Fibroblast of skin of right biceps (primary cell): Measurements from ENCODE around the gene DNASE1L3.

Experiments
- DNase-seq: peaks from one replicate; pipeline ENCODE4 v3.0.0-alpha.2; 2013

DNASE1L3 gene

DNA sequence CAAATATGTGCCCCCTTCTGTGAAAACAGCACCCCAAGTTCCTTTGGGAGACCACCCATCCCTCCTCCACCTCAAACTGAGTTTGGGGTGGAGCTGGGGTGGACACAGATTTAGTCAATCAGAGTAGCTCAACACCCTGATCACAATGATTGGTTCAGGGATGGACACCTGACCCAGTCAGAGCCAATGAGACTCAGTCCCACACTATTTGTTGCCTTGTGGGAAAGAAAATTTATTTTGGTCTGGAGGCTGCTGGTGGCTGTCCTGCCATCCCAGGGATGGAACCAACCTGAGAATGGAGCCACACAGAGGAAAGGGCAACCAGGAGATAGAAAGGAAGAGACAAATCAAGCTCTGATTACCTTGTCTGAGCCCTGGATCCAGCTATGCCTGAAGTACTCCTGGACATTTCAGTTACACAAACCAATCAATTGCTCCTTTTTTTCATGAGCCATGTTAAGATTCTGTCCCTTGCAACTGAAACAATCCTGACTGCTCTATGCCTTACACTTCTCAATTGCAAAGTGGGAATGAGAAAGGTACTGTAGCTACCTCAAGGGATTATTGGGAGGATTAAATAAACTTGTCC, 10.6 kb downstream of the DNASE1L3 start:
- DNase-seq: no peak

DNA sequence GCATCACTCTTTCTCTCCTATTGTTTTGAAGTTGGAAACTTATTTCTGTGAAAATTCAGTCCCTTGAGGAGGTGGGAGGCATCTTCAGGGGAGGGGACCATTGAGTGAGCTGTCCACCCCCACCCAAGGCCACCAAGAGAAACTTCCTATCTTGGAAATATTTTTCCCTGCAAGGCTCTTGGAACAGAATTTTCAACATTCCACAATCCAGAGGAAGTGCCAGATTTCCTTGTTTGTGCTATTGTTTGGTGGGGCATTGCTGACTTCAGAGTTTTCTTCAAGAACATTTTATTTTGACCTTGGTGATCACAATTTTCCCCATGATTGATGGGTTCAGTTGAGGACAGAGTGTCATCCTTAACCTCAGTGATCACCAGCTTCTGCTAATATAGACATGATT, 12.0 kb downstream of the DNASE1L3 start:
- DNase-seq: no peak

DNA sequence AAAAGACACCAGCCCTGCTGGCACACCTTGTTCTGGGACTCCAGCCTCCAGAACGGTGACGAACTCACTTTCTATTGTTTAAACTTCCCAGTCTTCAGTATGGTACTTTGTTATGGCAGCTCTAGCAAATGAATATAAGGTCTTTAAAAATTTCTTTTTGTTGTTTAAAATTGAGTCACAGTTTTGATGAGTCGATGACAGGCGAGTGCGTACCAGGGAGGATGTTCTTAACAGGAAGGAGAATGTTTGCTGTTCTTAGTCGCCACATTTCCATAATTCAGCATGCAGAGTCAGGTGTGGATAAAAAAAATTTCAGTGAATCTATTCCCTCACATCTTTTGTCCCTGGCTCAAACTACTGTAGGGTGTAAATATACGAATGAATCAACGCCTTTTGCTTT, 12.4 kb downstream of the DNASE1L3 start:
- no peak for DNase-seq

DNA sequence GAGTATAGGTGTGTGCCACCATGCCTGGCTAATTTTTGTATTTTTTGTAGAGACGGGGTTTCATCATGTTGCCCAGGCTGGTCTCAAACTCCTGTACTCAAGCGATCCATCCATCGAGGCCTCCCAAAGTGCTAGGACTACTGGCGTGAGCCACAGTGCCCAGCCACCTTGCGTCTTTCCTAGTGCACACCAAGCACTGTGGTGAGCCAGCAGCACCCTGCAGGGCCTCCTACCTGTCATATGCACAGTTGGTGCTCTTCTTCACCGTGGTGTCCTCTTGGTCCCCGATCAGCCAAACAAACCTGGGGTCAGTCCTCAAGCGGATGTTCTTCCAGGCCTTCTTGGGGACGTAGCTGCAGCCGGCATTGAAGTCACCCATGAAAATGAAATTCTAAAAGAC, 13.2 kb downstream of the DNASE1L3 start:
- no peak for DNase-seq

DNA sequence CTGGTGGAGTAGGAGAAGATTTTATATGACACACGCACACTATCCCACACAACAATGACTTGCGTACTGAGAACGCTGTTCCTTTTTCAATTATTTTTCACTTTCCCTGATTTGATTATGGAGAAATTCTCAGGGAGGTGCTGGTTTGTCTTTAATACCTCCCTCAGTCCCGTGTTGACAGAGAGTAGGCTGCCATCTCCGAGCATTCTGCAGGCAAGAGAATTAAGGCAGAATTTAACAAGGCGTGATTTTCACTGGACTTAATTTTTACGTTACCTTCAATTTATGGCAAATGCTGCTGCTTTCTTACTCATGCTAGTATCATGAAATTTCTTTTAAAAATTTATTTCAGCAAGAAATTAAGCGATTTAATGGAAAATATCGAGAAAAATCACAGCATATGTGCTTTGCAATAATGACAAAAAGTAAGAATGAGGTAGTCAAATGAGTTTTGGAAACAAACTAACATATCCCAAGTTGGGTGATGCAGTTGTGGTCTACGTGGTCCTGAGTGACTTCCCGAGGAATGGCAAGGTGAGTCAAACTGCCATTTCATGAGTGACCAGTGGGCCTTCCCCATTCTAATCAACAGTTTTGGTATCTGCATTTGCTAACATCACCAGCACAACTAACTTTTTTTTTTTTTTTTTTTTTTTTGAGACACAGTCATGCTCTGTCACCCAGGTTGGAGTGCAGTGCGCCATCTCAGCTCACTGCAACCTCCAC, 16.9 kb downstream of the DNASE1L3 start:
- no peak for DNase-seq

DNA sequence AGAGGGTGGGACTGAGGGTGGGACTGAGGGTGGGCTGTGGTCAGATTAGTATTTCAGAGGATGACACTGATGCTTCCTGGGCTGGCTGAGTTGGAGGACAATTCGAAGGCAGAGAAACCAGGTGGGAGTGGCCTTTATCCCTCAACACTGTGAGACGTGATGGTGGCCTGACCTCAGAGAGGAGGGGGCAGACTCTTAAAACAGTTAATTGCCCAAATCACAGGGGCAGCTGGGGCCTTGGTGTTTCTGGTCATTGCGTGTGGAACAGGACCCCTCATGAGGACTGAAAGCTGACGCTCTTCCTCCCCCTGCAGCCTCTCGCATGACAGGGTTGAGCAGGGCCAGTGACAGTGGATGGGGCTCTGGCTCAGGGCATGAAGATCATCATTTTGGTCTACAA, 18.7 kb downstream of the DNASE1L3 start:
- no peak for DNase-seq

DNA sequence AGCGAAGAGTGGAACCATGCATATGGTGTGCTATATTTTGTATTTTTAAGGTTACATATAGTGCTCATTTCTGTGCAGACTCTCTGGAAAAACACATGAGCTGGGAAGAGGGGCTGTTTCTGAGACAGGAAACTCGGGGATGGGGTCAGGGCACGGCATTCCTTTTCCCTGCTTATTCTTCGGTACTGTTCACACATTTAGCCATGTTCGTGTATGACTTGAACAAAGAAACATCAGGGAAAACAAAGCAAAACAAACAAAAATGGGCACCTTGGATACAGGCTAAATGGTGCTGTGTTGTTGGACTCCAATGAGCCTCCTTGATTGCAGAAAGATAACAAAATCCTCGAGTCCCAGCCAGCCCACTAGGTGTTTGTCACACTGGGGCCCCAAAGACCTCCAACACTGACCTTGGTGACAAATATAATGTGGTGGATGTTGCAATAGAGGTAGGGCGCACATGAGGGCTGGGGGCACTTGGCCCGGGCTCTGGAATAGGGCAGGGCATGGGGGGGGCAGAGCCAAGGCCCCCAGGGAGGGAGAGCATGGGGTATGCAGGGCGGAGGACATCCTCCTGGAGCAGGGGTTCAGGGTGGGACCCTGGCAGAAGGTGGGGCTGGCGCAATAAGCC, 19.3 kb downstream of the DNASE1L3 start:
- no peak for DNase-seq

DNA sequence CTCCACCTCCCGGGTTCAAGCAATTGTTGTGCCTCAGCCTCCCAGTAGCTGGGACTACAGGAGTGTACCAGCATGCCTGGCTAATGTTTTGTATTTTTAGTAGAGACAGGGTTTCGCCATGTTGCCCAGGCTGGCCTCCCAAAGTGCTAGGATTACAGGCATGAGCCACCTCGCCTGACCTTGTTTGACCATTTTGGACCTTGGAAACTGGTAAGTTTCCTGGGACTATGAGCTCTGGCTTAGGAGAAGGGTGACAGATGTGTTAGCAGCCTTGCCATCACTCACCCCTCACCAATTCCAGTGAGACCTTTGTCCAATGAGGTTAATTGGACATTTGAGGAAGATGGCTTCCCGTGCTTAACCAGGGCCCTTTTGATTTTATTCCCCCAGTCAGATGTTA, 19.9 kb downstream of the DNASE1L3 start:
- no peak for DNase-seq

DNA sequence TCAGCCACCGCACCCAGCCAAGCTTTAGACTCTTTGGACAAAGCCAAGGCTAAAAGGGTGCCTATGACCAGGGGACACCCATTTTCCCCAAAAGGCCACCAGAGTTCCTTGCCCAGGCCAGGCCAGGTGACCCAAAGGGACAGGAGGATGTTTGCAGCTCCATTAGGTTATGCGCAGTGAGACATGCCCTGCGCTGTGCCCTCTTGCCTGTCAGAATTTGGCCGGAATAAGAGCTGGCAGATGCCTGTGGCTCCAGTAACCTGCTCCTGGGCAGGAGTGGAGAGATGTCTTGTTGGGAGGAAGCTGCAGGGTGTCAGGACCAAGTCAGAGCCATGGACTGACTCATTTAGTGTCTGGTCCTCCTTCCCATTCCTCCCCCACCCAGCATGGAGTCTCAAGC, 20.5 kb downstream of the DNASE1L3 start:
- no peak for DNase-seq

DNA sequence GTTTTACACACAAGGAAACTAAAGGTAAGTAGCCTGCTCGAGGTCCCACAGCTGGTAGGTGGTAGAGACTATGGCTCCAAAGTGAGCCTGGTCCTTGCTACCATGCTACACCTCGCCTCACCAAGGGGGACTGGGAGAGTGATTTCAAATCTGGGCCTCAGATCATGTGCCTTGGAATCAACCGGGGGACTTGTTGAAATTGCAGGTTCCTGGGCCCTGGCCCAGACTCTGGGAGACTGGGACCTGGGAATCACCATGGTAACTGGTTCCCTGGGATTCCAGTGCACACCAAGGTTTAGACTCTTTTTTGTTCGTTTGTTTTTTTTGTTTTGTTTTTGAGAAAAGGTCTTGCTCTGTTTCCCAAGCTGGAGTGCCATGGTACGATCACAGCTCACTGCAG, 21.1 kb downstream of the DNASE1L3 start:
- no peak for DNase-seq

DNA sequence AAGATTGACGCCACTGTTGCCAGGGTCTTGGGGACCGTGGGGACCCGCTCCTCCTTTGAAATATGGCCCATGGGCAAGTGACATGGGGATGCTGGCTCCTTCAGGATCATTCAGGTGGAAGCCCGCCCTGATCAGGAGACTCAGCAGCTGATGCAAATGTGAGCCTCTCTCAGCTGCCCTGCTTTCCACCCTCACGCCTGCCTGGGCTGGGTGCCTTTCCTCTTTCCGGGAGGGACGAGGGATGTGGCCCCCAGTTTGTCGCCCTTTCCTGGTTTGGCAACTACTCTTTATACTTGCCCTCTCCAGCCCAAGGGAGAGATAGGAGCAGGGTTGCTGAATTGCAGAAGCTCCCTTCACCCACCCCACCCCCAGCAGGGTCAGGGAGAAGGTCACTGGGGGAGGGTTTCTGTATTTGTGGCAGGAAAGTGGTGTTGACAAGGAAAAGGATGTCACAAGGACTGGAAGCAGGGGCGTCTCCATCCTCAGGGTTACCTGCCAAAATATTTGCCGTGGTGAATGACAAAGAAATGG, 21.8 kb downstream of the DNASE1L3 start:
- DNase-seq: no peak

DNA sequence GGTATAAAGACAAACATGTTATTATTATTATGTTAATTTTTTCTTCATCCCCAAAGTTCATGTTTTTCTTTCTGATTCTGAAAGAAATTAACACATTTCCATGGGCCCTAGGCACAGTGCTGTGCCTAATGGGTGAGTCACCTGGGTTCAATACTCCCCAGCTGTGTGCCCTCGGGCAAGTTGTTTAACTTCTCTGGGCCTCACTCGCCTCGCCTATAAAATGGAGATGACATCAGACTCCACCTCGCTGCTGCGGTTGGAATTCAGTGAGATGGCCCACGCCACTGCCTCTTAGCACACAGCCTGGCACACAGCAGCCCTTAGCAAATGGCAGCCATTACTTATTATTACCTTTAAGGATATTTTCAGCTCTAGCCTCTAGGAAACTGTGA, 22.6 kb downstream of the DNASE1L3 start:
- no peak for DNase-seq

DNA sequence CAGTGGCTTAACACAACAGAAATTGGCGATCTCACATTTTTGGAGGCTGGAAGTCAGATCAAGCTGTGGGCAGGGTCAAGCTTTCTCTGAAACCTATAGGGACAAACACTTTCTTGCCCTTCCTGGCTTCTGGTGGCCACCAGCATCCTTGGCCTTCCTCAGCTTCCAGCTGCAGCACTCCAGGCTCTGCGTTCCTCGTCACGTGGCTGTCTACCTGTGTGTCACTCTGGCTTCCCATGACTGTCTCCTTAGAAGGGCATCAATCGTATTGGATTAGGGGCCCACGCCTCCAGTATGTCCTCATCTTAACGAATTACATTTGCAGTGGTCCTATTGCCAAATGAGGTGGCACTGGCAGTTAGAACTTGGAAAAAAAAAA, 25.8 kb downstream of the DNASE1L3 start:
- no peak for DNase-seq

DNA sequence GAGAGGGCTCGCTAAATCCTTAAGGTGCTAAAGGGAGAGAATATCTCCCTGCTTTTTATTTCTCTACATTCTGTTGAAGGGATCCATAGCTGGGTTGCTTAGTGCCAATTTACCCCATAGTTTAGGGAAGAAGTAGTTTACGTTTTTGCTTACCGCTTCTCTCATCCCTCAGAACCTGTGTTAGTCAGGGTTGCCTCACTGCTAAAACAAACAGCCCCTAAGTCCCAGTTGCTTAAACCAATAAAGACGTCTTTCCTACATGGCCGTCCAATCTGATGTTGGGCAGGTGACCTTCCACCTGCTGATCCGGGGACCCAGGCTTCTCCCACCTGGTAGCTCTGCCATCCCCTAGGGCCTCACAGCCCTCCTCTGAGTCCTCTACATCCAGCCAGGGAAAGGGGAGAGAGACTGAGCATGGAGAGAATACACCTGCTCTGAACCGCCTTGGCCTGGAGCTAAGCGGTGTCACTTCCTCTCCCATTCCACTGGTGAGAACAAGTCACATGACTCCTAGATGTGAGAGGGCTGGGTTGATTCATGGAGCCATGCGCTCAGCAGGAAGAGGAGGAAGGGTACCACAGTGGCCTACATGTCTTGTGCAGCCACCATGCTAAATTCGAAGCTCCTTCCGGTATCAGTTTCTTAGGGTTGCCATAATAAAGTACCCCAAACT, 26.3 kb downstream of the DNASE1L3 start:
- DNase-seq: no peak

DNA sequence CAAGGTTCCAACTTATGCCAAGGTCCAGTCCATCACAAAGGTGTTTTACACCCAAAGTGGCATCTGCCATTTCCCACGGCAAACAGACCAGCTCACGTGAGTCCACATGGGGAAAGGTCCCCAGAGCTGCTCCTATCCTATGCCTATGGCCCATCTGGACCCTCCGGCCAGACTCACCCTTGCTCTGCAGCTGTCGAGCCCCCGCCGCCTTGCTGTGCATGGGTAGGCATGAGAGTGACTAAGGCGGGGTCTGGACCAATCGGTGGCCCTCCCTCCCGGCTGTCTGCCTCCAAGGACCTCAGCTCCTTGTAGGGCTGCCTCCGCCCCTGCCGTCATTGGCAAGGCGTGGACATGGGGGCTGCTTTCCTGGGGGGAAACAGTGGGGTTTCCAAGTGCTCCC, 26.9 kb downstream of the DNASE1L3 start:
- DNase-seq: no peak

DNA sequence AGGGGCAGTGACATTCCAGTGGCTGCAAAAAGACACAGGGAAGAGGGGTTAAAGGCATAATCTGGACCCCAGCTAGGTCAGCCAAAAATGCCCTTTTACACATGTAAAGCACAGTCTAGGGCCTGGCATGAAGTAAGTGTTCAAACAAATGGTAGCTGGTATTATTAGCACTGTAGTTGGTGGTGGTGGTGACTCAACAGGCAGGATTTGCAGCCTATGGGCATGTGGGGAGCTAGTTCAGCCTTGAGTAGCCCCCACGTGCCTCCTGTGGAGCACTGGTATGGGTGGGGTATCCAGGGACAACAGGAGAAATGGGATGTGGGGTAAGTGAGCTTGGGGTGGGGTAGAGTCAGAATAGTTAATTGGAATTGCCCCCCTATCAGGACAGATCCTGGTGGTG, 27.6 kb downstream of the DNASE1L3 start:
- no peak for DNase-seq

DNA sequence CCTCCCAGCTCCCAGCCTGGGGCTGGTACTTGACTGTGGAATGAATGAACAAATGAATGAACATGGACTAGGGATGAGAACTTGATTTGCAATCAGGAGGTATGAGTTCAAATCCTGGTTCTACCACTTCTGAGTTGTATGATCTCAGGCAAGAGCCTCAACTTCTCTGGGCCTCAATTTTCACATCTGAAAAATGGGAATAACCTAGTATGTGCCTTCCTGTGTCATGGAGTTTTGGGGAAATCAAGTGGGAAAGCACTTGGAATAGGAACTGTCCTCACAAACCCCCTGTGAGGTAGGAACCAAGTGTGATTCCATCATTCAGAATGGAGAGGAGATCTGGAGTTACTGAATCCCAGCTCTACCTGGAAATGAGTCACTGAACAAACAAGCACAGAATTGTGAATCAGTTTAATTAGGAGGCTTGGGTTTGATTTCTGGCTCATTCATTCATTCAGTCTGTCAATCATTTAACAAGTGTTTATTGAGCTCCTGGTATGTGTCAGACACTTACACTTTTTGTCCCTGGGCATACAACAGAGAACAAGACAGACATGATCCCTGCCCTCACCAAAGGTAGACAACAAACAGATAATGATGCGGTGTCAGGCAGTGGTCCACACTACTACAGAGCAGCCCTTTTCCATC, 29.7 kb downstream of the DNASE1L3 start:
- DNase-seq: no peak

DNA sequence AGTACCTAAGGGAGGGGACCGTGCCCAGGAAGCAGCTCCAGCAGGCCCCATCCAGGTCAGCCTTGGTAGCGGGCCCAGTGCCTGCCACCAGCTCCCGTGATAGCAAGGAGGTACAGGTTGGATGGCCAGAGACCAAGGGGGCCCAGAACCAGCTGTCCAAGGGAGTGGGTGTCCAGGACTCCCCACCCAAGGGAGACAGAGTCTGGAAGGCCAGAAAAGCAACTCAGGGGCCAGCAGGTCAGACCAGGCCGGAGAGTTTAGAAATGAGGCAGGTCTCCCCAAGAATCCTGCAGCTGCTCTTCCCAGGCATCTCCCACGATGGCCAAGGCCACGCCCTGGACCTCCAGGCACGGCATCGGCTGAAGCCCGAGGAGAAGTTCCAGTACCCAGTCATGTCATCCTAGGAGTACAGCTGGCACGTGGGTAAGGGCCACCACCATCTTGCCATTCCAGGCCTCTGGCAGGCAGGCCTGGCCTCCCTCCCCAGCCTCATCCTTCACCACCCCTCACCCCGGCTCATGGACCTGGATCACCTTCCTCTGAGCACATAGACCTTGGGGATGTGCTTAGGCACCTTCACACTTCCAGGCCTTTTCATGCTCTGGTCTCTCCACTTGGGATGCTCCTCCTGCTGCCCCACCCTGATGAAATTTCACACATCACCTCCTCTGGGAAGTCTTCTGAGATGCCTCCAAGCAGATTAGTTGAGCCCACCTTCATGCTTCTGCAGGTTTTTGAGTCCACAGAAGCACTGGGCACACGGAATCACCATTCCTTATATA, 30.5 kb downstream of the DNASE1L3 start:
- DNase-seq: no peak

DNA sequence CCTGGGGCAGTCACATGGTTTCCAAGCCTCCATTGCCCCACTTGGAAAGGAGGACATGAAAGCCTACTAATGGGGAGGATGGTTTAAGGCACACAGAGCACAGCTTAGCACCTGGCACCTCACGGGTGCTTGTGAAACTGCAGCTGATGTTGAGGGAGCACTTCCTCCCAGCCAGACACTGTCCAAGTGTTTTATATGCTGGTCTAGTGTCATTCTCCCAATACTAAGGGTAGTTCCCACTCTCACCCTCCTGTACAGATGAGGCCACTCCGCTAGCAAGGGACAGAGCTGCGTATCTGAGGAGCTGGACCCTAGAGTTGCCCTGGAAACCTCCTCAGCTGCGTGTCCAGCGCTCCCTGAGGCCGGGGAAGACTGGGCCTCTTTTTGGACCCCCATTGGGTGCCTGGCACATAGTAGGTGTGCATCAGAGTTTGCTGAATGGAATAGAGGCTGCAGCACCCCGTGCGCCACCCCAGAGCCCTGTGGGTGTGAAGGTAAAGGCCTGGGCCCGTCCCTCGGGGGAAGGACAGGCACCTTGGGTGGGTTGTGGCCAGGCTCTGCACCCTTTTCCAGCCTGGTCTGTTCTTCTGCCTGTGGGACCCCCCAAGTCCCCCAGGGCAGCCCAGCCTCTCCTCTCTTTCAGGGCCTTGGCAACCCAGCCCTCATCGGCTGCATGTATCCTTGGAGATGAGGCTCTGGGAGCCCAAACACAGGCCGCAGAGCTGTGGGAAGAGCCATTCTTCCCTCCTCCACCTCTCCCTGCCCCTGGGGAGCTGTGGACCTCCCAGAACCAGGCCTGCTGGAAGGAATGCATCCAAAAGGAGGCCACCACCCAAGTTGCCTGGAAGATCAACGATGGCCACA, 31.3 kb downstream of the DNASE1L3 start:
- no peak for DNase-seq

DNA sequence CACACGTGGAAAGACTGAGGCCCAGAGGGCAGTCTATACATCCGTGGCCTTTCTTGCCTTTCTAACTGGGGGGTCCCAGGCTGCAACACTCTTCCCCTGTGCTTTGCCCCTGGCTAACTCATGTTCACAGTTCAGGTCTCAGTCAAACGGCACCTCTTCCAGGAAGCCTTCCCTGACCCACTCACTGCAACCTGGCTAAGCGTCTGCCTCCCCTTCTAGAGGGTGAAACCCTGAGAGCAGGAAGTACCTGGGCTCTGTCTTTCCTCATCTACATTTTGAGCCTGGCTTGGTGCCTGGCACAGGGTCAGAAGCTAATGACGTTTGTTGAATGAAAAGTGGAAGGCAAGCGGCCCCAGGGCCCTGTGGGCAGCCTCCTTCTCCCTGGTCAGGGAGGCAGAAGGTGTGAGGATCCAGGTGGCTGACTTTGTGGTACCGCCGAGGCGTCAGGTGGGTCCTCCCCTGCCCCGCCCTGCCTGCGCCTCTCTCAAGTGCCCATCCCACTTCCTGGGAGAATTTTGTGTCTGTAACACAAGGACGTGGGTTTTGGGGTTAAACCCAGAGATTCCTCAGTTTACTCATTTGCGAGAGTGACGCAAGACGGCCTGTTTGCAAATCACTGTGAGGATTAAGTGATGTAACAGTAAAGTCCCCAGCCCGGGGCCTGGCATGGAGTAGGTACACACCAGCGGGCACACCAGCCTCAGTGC, 32.1 kb downstream of the DNASE1L3 start:
- DNase-seq: no peak
